Testis (tissue), 2 donors: ENCODE measurements around the gene LYST.

ENCODE experiments used
- CTCF ChIP-seq, 3 experiments: fragments of 450-650 bp in 2 of 3; fragments of 200-600 bp in 1 of 3; sonication (generic) in 1 of 3; IDR thresholded peaks; one replicate each; pipeline ENCODE4 v1.5.1; 2016 to 2019; ENCODE audit warnings: antibody characterized with exemption in 3 of 3, mild to moderate bottlenecking in 2 of 3, moderate library complexity in 1 of 3
- POLR2A ChIP-seq: fragments of 450-650 bp; IDR thresholded peaks from one replicate; pipeline ENCODE4 v1.6.1; 2017; ENCODE audit warnings: antibody characterized with exemption, mild to moderate bottlenecking, moderate library complexity

DNA sequence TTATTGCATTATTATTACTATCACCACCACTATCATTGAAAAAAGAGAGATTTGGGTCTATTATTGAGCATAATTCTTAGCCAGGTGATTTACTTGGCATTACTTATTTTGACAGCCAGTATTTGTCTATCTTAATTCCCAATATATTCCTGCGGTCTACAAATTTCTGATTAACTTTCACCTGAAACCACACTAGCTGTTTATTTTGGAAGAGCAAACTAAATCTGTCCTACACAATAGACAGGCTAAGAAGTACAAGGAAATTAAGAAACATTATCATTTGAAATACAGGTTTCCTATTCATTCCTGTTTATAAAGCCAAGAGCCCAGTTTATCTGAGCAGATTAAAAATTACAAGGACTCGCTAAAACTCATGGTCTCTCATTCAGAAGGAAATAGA, 6.9 kb upstream of the LYST start:
- TF ChIP-seq CTCF (IDR thresholded peaks at IDR 0.05): no peak
- TF ChIP-seq POLR2A: no peak
